ENCODE results near the gene RHOA. TPM values are rescaled to one million over a fixed set of nuclear protein-coding genes. Genes with fewer than 3 reads are reported as not detected.
"Not testable (repeated sequence)": the region's sequence is repeated elsewhere in the genome, so short reads cannot be mapped to it uniquely, and the experiment has no call there.

Gene RHOA
- total RNA-seq, 5 donors from 2014 or later (not counting 1 experiment from before 2014, with no cell fraction given), result 247 to 279 (median 269) TPM

GRCh38 chr3:49410066-49410845, 1.5 kb downstream of the RHOA start:
- ChIA-PET CTCF (interaction anchor here in 1 of 2 donors (1.0 kb wide), 1 partner anchor 70 kb away, joined by 4 read pairs; the partner anchor contains the start of gene USP4), POLR2A (interaction anchor here in 1 of 2 donors (1.1 to 1.2 kb wide), 2 partner anchors 61 to 70 kb away, joined by 3 read pairs; partner anchors contain the start of gene USP4)
- H3K4me1 ChIP-seq (ENCODE audit: control insufficient read depth in 1 of 2, extremely low read depth in 1 of 2, insufficient read depth in 2 of 2, low read length in 2 of 2), result peaks cover 28 to 69% of the 10 kb centered on the region in 2 experiments
- no peaks in the 10 kb centered on the region for H3K36me3 Mint-ChIP-seq
- H3K36me3 ChIP-seq (ENCODE audit: control insufficient read depth in 2 of 2, extremely low read depth in 1 of 2, insufficient read depth in 1 of 2, low read length in 1 of 2), result peaks cover 0 to 9% of the 10 kb centered on the region in 2 donors
- no peaks in the 10 kb centered on the region for H3K27me3 ChIP-seq (replicated peaks in 1 of 2; ENCODE audit: control insufficient read depth in 2 of 2, extremely low read depth in 1 of 2, insufficient read depth in 2 of 2, low read length in 1 of 2)
- peak overlapping the region; percentile 80 to 94 for H3K4me3 ChIP-seq (ENCODE audit: control insufficient read depth in 1 of 2, extremely low read depth in 1 of 2, low read length in 1 of 2)
- H3K9me3 ChIP-seq, result no peaks in the 10 kb centered on the region
- H3K27ac Mint-ChIP-seq, result peak overlapping the region; percentile 92
- no peaks in the 10 kb centered on the region for H3K9me3 Mint-ChIP-seq
- H3K27me3 Mint-ChIP-seq, result no peaks in the 10 kb centered on the region
- ATAC-seq (replicated peaks in 1 of 4) (no peak), DNase-seq (peak in 1 of 35 experiments; percentile 47)
- WGBS (ENCODE audit: insufficient coverage), result no CpG with 5 or more reads among the region's 4 CpGs
- H3K27ac ChIP-seq (ENCODE audit: low read length), result peak overlapping the region; percentile 64
- peak overlapping the region; percentile 88 to 94 (median 91) for H3K4me3 Mint-ChIP-seq
- H3K4me1 Mint-ChIP-seq, result peaks cover 72 to 79% (median 72%) of the 10 kb centered on the region in 3 donors

- Mint-ChIP-seq H3K4me1 (peaks cover 62 to 64% (median 62%) of the 10 kb centered on the region in 3 donors), H3K36me3 (peaks cover 5% of the 10 kb centered on the region), H3K27ac (peak overlapping the region; percentile 73 to 82), H3K4me3 (peak overlapping the region; percentile 25 to 52 (median 34)), H3K9me3 (no peaks in the 10 kb centered on the region), H3K27me3 (no peaks in the 10 kb centered on the region)
- ATAC-seq (replicated peaks in 1 of 4) (no peak), DNase-seq (no peak)
- no peaks in the 10 kb centered on the region for H3K27me3 ChIP-seq (replicated peaks in 1 of 2; ENCODE audit: control insufficient read depth in 2 of 2, extremely low read depth in 1 of 2, insufficient read depth in 2 of 2, low read length in 1 of 2)
- ChIA-PET CTCF (no interaction called here), POLR2A (interaction anchor here in 1 of 2 donors (0.7 kb wide), 1 partner anchor 9 kb away, joined by 14 read pairs; no protein-coding TSS in a partner anchor)
- peak overlapping the region; percentile 13 for H3K27ac ChIP-seq (ENCODE audit: low read length)
- 94% methylated on average over 3 of the region's 17 CpGs for WGBS (ENCODE audit: insufficient coverage)
- H3K4me1 ChIP-seq (ENCODE audit: control insufficient read depth in 1 of 2, extremely low read depth in 1 of 2, insufficient read depth in 2 of 2, low read length in 2 of 2), result peaks cover 14 to 53% of the 10 kb centered on the region in 2 experiments
- no peaks in the 10 kb centered on the region for H3K9me3 ChIP-seq
- H3K4me3 ChIP-seq (ENCODE audit: control insufficient read depth in 1 of 2, extremely low read depth in 1 of 2, low read length in 1 of 2), result no peak overlapping the region
- H3K36me3 ChIP-seq (ENCODE audit: control insufficient read depth in 2 of 2, extremely low read depth in 1 of 2, insufficient read depth in 1 of 2, low read length in 1 of 2), result peaks cover 0 to 12% of the 10 kb centered on the region in 2 donors
Measured at GRCh38 chr3:49406571-49407565, 4.9 kb downstream of the RHOA start.

GRCh38 chr3:49405570-49405969, 6.2 kb downstream of the RHOA start:
- ATAC-seq (replicated peaks in 1 of 4); H3K4me3 ChIP-seq (ENCODE audit: control insufficient read depth in 1 of 2, extremely low read depth in 1 of 2, low read length in 1 of 2); H3K27me3 ChIP-seq (replicated peaks in 1 of 2; ENCODE audit: control insufficient read depth in 2 of 2, extremely low read depth in 1 of 2, insufficient read depth in 2 of 2, low read length in 1 of 2); H3K9me3 ChIP-seq; H3K9me3 Mint-ChIP-seq; H3K27ac ChIP-seq (ENCODE audit: low read length); H3K27me3 Mint-ChIP-seq; POLR2A ChIA-PET; DNase-seq; H3K4me3 Mint-ChIP-seq: not testable (repeated sequence)
- no CpG with 5 or more reads among the region's 9 CpGs for WGBS (ENCODE audit: insufficient coverage)
- H3K36me3 Mint-ChIP-seq, result peaks cover 13% of the 10 kb centered on the region
- CTCF ChIA-PET, result interaction anchor here (0.5 to 1.0 kb wide), 3 partner anchors 17 to 530 kb away, joined by 3 read pairs; partner anchors contain the start of gene USP4 (in 1 of the 2)
- peaks cover 11 to 58% of the 10 kb centered on the region in 2 experiments for H3K4me1 ChIP-seq (ENCODE audit: control insufficient read depth in 1 of 2, extremely low read depth in 1 of 2, insufficient read depth in 2 of 2, low read length in 2 of 2)
- peaks cover 69 to 72% (median 71%) of the 10 kb centered on the region in 3 donors for H3K4me1 Mint-ChIP-seq
- peak overlapping the region; percentile 44 to 49 for H3K27ac Mint-ChIP-seq
- H3K36me3 ChIP-seq (ENCODE audit: control insufficient read depth in 2 of 2, extremely low read depth in 1 of 2, insufficient read depth in 1 of 2, low read length in 1 of 2), result peaks cover 0 to 12% of the 10 kb centered on the region in 2 donors

GRCh38 chr3:49403891-49404290, 7.9 kb downstream of the RHOA start:
- peaks cover 17% of the 10 kb centered on the region for H3K36me3 Mint-ChIP-seq

GRCh38 chr3:49401766-49402165, 10.0 kb downstream of the RHOA start:
- Histone ChIP-seq H3K27me3 (replicated peaks in 1 of 2; ENCODE audit: control insufficient read depth in 2 of 2, extremely low read depth in 1 of 2, insufficient read depth in 2 of 2, low read length in 1 of 2) (no peaks in the 10 kb centered on the region), H3K36me3 (ENCODE audit: control insufficient read depth in 2 of 2, extremely low read depth in 1 of 2, insufficient read depth in 1 of 2, low read length in 1 of 2) (peaks cover under 1 to 18% of the 10 kb centered on the region in 2 donors), H3K4me1 (ENCODE audit: control insufficient read depth in 1 of 2, extremely low read depth in 1 of 2, insufficient read depth in 2 of 2, low read length in 2 of 2) (peaks cover 1 to 51% of the 10 kb centered on the region in 2 experiments), H3K4me3 (ENCODE audit: control insufficient read depth in 1 of 2, extremely low read depth in 1 of 2, low read length in 1 of 2) (no peak overlapping the region), H3K9me3 (no peaks in the 10 kb centered on the region), H3K27ac (ENCODE audit: low read length) (no peak overlapping the region)
- Mint-ChIP-seq H3K27ac (peak overlapping the region in 1 of 2 donors; percentile 41), H3K27me3 (no peaks in the 10 kb centered on the region), H3K4me1 (peaks cover 67 to 68% (median 67%) of the 10 kb centered on the region in 3 donors), H3K36me3 (peaks cover 21% of the 10 kb centered on the region), H3K9me3 (no peaks in the 10 kb centered on the region), H3K4me3 (no peak overlapping the region)
- WGBS (ENCODE audit: insufficient coverage), result 100% methylated on average over 1 of the region's 2 CpGs
- ATAC-seq (replicated peaks in 1 of 4), result no peak
- DNase-seq, result no peak
- CTCF ChIA-PET, result interaction anchor here (0.6 to 1.8 kb wide), 3 partner anchors 14 to 147 kb away, joined by 3 to 5 read pairs (median 4); no protein-coding TSS in a partner anchor
- POLR2A ChIA-PET, result interaction anchor here in 1 of 2 donors (1.0 kb wide), 1 partner anchor 61 kb away, joined by 5 read pairs; no protein-coding TSS in a partner anchor

More at GRCh38 chr3:49403891-49404290, 7.9 kb downstream of the RHOA start:
- H3K27ac ChIP-seq (ENCODE audit: low read length), result no peak overlapping the region
- Mint-ChIP-seq H3K4me1 (peaks cover 69 to 71% (median 71%) of the 10 kb centered on the region in 3 donors), H3K4me3 (no peak overlapping the region), H3K27me3 (no peaks in the 10 kb centered on the region), H3K27ac (no peak overlapping the region), H3K9me3 (no peaks in the 10 kb centered on the region)
- CTCF ChIA-PET, result interaction anchor here in 1 of 2 donors (0.6 kb wide), 1 partner anchor 53 kb away, joined by 4 read pairs; no protein-coding TSS in a partner anchor
- no peaks in the 10 kb centered on the region for H3K27me3 ChIP-seq (replicated peaks in 1 of 2; ENCODE audit: control insufficient read depth in 2 of 2, extremely low read depth in 1 of 2, insufficient read depth in 2 of 2, low read length in 1 of 2)
- H3K9me3 ChIP-seq, result no peaks in the 10 kb centered on the region
- H3K4me1 ChIP-seq (ENCODE audit: control insufficient read depth in 1 of 2, extremely low read depth in 1 of 2, insufficient read depth in 2 of 2, low read length in 2 of 2), result peaks cover 0 to 51% of the 10 kb centered on the region in 2 experiments
- ATAC-seq (replicated peaks in 1 of 4) (no peak), DNase-seq (no peak)
- peaks cover 0 to 12% of the 10 kb centered on the region in 2 donors for H3K36me3 ChIP-seq (ENCODE audit: control insufficient read depth in 2 of 2, extremely low read depth in 1 of 2, insufficient read depth in 1 of 2, low read length in 1 of 2)
- H3K4me3 ChIP-seq (ENCODE audit: control insufficient read depth in 1 of 2, extremely low read depth in 1 of 2, low read length in 1 of 2), result no peak overlapping the region
- WGBS (ENCODE audit: insufficient coverage), result 90% methylated on average over 3 of the region's 5 CpGs
- POLR2A ChIA-PET, result interaction anchor here in 1 of 2 donors (0.6 kb wide), 2 partner anchors 374 to 1808 kb away, joined by 6 to 7 read pairs; no protein-coding TSS in a partner anchor

All from T-cell (primary cell).